Midbrain (tissue), 1 donor: Measurements from ENCODE around the gene REPIN1.

Experiments used
- DNase-seq: peaks from one replicate; lab custom pipeline; 2025; lab: John Stamatoyannopoulos, UW

REPIN1 gene

DNA sequence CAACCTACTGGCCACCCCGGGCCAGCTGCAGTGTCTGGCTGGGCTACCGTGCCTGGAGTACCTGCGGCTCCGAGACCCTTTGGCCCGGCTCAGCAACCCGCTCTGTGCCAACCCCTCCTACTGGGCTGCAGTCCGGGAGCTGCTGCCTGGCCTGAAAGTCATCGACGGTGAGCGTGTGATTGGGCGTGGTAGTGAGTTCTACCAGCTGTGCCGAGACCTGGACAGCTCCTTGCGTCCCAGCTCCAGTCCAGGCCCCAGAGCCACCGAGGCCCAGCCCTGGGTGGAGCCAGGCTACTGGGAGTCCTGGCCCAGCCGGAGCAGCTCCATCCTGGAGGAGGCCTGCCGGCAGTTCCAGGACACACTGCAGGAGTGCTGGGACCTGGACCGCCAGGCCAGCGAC, 31.4 kb upstream of the REPIN1 start:
- no peak for DNase-seq

DNA sequence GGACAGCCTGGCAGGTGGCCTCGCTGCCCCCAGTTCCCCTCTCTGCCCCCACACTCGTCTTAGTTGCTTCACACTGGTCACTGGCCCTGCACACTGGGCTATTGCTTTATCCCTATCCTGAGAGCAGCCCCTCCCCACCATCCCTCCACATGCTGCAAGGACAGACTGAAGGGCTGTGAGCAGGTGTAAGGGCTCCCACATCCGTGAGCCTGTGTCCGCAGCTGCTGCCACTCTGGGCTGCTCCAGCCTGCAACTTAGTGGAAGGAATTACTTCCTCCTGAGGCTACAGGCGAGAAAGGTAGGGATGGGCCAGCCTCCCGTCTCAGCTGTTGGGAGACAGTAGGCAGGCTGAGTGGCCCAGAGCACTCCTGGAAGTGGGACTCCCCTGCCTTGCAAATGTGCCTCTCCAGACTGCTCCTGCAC, 31.0 kb upstream of the REPIN1 start:
- no peak for DNase-seq

DNA sequence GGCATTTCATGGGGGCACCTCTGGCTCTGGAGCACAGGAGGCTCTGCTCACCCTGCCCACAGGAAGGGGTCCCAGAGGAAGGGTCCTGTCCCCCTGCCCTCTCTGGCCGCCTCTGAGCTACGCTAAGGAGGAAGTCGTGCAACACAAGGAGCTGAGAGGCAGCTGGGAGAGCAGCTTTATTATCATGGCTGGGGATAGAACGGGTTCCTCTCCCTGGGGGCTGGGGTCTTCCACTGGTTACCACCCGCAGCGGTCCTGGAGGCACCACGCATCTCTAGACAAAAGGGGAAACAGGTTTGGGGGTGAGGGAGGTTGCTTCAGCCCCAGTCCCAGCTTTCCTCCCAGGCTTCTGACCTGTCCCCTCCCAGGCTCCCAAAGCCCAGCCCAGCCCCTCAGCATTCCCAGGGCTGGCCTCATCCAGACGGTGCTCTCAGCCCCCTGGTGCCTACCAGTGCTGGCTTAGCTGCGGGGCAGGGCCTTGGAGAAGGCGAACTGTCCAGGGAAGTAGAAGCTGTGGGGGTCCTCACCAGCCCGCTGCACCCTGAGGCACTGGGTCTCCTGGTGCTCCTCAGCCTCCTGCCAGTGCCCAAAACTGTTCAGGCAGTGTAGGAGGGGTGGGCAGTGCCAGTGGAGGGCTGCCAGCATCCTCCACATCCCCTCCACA, 30.3 kb upstream of the REPIN1 start:
- DNase-seq: no peak

DNA sequence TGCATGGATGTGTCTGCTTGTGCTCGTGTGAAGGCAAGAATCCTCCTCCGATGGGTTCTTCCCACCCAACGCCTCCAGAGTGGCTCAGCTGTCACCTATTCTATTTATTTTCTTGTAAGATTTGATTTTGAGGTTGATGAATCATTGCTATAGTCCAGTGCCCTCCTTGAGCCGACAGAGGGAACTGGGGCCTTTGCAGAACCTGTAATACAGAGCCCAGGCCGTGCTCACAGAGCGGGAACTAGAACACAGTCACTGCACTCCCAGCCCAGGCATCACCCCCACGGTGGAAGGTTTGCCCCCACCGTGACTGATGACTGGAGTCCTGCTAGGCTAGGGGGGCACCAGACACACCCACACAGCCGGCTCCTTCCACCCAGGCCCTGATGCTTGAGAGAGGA, 29.2 kb upstream of the REPIN1 start:
- DNase-seq: no peak

DNA sequence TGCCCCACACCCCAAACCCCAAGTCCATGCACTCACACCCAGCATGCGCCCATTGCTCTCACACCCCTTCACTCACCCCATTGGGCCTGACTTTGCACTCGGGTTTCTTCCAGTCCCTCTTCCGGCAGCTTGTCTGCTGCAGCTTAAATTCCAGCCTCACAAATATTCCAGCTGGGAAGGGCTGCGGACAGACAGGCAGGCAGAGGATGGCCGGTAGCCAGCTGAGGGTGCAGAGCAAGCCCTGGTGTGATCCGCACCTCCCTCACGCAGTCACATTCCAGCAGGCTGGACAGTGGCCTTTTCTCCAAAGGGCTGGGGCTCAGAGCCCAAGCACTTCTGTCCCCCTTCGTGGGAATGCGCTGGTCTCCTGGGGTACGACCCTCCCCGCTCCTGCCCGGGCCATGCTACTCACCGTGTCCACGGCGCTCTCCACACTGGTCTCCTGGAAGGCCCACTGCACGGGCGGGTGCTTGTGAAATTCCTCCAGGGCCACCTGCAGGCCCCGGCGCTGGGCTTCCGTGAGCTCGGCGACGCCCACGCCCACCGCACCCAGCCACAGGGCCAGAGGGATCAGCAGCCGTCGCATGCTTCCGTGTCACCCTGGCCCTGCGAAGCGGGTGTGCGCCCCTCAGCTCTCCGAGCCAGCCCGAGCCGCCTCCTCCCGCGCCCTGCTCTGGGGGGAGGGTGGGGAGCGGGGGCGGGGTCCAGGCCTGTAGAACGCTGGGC, 28.4 kb upstream of the REPIN1 start:
- DNase-seq: no peak

DNA sequence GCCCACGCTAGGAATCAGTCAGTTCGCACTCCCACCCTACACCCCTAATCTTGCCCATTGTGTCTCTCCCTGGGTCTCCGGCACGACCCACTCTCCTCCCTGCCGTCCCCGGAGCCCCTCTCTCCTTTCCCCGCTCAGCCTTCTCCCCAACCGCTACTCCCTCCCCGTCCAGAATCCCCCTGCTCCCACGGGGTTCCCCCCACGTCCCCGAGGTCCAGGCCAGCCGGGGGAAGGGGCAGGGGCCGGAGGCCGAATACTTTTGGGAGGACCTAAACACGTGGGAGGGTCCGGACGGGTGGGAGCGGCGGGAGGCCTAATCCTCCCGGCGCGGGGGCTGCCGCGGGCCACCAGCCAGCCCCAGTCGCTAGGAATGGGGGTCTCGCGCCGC, 27.8 kb upstream of the REPIN1 start:
- no peak for DNase-seq

DNA sequence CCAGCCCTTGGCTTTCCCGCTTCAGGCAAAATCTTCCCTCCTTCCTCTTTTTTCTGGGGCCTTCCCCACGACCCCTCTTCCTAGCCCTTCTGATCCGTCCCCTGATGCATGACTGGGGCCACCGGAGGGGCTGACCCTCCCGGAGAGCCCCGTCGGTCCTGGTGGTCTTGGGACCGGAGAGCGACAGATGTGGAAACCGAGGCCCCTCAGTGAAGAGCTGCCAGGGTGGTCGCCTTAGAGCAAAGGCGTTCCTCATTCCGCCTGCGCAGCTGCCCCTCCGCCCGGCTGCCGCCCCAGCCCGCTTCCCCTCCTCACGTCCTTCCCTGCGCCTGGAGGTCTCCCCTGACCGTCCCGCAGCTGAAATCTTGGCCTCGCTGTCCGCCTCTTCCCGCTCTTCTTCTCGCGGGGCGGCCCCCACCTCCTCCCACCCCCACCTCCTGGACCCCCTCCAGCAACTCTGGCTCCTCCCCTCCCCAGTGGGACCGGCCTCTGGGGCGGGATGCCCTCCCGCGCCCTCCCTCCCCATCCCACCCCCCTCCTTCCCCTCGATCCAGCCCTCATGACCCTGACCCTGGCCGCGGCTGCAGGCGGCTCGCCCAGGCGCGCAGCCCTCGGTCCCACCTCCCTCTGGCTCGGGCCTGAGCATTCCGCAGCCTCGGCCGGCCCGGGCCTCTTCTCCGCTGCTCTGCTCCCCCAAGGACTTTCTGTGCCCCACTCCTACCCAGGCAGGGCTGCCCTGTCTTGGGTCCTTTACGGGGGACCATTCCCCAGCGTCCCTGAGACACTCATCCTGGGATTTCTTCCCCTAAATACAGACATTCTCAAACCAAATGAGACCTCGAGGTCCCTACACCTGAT, 27.1 kb upstream of the REPIN1 start, which contains the start of gene RARRES2:
Gene RARRES2, minus strand, starts transcription at position 367 of the 858 bp plus-strand sequence. CDS start 1,020 bp downstream, outside the sequence.
- no peak for DNase-seq

DNA sequence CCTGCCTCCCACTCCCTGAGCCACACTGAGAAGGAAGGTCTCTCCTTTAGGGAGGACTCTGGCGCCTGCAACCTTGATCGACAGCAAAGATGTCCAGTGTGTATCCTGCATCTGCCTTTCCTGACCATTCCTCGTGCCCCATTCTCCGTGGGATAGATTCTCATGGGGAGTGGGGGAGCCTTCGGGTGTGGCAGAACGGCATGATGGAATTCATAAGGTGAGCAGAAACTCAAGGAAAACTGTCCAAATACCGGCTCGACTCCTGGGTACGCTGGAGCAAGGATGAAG, 26.6 kb upstream of the REPIN1 start:
- no peak for DNase-seq

DNA sequence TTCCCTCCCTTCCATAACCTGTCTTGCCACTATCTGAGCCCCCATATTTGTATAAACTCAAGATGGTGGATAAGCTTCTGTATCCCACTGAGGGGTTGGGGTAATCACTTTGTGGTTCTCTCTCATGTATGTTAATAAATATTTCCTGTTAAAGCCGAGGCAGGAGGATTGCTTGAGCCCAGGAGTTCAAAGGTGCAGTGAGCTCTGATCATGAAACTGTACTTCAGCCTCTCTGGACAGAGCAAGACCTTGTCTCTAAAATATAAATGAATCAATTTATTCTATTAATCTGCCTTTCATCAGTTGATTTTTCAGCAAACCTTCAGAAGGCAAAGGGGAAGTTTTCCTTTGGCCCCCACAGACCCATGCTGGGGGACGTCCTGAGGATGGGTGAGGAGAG, 25.4 kb upstream of the REPIN1 start:
- no peak for DNase-seq

DNA sequence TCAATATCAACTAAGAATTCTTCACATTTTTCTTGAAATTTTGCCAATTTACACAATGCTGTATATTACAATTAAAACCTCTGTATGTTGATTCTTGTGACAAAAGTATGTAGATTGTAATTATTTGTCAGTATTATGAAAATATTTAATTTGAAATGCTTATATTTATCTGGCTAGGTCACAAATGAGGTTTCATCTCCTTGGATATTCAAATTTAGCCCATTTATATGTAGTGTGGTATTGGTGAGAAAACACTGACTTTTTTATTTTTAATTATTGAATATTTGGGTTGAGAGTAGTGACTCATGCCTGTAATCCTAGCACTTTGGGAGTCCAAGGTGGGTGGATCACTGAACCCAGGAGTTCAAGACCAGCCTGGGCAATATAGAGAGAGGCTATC, 24.3 kb upstream of the REPIN1 start:
- no peak for DNase-seq

DNA sequence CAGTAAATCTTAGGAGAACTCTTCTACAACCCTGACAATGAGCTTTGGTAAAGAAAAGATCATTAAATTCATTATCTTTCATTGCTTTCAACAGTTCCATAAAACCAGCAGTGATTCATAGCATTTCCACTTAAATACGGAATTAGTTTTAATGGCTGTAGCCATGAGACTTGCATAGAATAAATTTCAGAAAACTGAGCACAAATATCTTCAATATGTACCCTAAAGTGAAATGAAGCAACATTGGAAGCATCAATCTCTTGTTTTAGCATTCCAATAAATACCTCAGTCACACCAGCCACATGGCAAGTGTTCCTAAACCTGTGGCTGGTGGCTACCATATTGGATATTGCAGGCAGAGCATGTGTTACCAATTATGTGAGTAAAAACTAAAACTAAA, 23.6 kb upstream of the REPIN1 start:
- DNase-seq: no peak

DNA sequence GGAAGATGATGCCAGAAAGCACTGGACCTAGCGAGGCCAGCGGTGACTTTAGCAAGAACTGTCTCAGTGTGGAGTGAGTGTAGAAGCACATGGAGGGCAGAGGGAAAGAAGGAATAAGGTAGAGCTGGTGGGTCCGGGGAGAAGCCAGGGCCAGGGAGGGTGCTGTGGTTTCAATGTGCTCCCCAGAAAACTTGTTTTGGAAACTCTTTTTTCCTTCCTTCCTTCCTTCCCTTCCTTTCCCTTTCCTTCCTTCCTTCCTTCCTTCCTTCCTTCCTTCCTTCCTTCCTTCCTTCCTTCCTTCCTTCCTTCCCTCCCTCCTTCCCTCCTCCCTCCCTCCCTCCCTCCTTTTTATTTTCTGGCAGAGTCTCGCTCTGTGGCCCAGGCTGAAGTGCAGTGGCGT, 21.7 kb upstream of the REPIN1 start:
- DNase-seq: no peak

DNA sequence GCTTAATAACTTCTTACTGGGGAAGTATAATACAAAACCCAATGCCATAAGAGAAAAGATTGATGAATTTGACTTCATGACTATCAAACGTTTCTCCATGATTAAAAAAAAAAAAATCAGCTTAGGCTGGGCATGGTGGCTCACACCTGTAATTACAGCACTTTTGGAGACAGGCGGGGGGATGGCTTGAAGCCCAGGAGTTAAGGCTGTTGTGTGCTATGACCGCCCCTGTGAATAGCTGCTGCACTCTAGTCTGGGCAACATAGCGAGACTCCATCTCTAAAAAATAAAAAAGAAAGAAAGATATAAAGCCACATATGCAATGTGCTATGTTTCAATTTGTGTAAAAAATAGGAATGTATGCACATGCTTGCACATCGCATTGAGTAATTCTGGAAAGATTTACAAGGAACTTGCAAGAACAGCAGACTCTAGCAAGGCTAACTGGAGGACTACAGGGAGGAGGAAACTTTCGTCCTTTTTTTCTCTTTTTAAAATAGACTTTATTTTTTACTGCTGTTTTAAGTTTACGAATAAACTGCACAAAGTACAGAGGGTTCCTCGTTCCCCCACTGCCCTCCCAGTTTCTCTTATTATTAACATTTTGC, 16.9 kb upstream of the REPIN1 start:
- DNase-seq: no peak

DNA sequence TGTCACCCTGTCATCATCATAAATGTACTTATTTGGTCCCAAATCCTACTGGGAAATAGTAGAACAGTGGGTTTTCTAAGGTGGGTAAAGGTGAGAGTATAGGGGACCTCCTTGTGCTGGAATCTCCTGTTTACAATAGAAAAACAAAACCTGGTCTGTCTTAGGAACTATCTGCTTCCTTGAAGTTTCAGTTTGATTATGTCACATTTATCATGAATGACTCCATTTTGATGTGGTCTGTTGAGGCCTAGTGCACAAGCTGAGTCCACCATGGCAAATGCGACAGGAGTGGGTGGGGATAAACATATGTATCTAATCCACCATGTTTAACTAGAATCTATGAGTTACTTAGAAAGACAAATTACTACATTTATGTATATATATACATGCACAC, 13.0 kb upstream of the REPIN1 start:
- DNase-seq: no peak

DNA sequence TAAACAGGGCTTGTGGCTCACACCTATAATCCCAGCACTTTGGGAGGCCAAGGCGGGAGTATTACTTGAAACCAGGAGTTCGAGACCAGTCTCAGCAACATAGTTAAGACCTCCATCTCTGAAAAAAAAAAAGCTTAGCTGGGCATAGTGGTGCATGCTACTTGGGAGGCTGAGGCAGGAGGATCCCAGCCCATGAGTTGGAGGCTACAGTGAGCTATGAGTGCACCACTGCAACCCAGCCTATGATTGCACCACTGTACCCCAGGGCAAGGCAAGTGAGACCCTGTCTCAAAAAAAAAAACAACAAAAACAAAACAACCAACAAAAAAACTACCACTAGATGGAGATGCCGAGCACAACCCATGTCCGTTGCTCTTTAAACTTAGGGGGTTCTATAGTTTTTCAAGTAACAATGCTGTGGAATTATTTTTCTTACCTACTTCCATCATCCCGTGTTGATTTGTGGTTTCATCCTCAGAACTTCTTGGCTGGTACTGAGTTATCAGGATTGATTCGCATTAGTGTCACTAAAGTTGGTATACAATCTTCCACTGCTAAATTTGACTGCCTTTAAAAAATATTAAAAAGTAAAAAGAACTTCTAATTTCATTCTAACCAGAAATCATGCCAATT, 12.2 kb upstream of the REPIN1 start:
- DNase-seq: peak; percentile 16

DNA sequence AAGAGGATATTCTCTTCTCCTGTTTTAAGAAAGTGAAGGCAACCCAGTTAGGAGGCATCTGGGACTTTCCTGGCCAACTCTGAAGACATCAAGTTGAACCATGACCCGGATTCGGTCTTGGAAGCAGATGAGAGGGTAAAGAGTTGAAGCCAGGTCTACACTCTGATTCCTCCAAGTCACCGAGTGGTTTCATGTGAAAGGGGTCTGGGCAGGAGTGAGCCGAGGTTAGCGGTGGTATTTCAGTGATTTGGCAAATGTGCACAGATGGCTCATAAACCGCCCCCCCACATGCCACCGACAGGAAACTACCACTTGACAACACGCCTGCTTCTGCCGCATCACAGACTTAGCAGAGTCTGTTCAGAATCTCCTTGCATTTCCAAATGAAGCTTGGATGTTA, 11.4 kb upstream of the REPIN1 start:
- no peak for DNase-seq

DNA sequence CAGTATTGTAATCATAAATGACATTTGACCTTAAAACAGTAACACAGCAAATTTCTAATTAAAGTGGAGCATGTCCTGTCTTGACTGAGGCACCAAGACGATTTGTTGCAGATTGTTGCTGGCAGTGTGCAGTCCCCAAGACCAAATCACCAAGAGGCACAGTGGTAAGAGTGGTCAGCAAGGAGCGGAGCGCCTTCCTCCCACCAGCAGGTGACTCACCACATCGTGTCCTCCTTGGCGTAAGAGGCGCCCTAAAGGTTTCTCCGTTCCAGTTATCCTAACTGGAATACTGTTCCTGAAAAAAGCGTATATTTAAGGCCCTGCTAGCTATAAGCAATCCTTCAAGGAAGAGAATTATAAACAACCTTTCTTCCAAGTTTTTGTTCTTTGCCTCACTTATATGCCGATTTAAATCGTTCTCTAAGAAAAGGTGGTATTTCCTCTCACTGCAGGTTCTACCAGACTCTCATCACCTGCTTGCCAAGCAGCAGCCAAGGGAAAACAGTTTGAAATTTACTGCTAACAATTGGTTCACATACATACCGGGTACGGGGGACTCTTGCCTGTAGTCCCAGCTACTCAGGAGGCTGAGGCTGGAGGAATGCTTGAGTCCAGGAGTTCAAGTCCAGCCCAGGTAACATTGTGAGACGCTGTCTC, 10.7 kb upstream of the REPIN1 start:
- no peak for DNase-seq

DNA sequence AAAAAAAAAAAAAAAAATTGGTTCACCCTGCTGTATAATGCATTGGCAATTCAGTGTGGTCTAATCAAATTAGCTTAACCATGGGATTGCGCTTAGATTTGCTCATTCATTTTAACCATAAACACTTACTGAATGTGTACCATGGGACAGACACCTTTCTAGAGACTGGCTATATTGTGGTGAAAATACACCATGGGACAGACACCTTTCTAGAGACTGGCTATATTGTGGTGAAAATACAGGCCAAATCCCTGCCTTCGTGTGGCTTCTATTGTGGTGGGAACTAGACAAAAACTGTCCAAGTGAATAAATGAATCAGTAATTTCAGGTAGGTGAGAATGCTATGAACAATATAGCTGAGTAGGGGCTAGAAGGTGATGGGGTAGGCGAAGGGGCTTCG, 10.2 kb upstream of the REPIN1 start:
- DNase-seq: no peak

DNA sequence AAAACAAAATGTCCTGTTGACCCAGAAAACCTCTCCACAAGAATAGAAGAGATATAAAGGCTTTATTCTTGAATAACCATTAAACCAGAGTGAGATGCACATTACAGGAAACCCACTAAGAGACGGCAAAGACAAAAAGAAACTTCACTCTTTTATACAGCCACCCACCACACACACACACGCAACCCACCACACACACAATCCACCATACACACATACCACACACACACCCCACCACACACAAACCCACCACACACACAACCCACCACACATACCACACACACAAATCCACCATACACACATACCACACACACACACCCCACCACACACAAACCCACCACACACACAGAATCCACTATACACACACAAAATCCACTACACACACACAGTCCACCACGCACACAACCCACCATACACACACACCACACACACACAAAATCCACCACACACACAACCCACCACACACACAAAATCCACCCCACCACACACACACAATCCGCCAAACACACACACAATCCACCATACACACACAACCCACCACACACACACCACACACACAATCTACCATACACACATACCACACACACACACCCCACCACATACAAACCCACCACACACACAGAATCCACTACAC, 9.5 kb upstream of the REPIN1 start:
- no peak for DNase-seq

DNA sequence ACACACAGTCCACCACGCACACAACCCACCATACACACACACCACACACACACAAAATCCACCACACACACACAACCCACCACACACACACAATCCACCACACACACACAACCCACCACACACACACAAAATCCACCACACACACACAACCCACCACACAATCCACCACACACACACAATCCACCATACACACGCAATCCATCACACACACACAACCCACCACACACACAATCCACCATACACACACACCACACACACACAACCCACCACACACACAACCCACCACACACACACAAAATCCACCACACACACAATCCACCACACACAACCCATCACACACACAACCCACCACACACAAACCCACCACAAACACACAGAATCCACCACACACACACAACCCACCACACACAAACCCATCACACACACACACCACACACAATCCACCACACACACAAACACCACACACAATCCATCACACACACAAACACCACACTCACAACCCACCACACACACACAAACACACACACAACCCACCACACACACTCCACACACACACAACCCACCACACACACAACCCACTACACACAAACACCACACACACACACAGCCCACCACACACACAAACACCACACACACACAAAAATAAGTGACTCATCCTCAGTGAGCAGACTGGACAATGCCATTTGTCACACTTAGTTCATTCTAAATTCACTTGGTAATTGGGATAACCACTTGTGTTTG, 8.8 kb upstream of the REPIN1 start:
- DNase-seq: no peak
